Measurements from ENCODE around the gene ANKS3.

Gene ANKS3

GRCh38 chr16:4664538-4665418, 69.3 kb downstream of the ANKS3 start:
- peak; percentile 54 for DNase-seq (ENCODE audit: low read depth)
- TF ChIP-seq CTCF (IDR thresholded peaks at IDR 0.05; ENCODE audit: insufficient read depth, low read depth, low read length, missing control alignments), result no peak
- H3K4me3 ChIP-seq (ENCODE audit: low read length), result no peak overlapping the region

GRCh38 chr16:4663777-4664465, 70.2 kb downstream of the ANKS3 start:
- DNase-seq (ENCODE audit: low read depth), result no peak
- no peak overlapping the region for H3K4me3 ChIP-seq (ENCODE audit: low read length)
- no peak for TF ChIP-seq CTCF (IDR thresholded peaks at IDR 0.05; ENCODE audit: insufficient read depth, low read depth, low read length, missing control alignments)

- no peak for TF ChIP-seq CTCF (IDR thresholded peaks at IDR 0.05; ENCODE audit: insufficient read depth, low read depth, low read length, missing control alignments)
- DNase-seq (ENCODE audit: low read depth), result no peak
- H3K4me3 ChIP-seq (ENCODE audit: low read length), result no peak overlapping the region
These were observed 70.7 kb downstream of the ANKS3 start for GRCh38 chr16:4663465-4663776.

GRCh38 chr16:4661661-4662060, 72.4 kb downstream of the ANKS3 start:
- DNase-seq (ENCODE audit: low read depth), result no peak
- no peak for TF ChIP-seq CTCF (IDR thresholded peaks at IDR 0.05; ENCODE audit: insufficient read depth, low read depth, low read length, missing control alignments)
- H3K4me3 ChIP-seq (ENCODE audit: low read length), result no peak overlapping the region

- peak; percentile 68 for DNase-seq (ENCODE audit: low read depth)
- no peak overlapping the region for H3K4me3 ChIP-seq (ENCODE audit: low read length)
- TF ChIP-seq CTCF (IDR thresholded peaks at IDR 0.05; ENCODE audit: insufficient read depth, low read depth, low read length, missing control alignments), result no peak
These were observed 73.5 kb downstream of the ANKS3 start for GRCh38 chr16:4660454-4661007.

- no peak overlapping the region for H3K4me3 ChIP-seq (ENCODE audit: low read length)
- no peak for TF ChIP-seq CTCF (IDR thresholded peaks at IDR 0.05; ENCODE audit: insufficient read depth, low read depth, low read length, missing control alignments)
- DNase-seq (ENCODE audit: low read depth), result no peak
These were observed 74.4 kb downstream of the ANKS3 start for GRCh38 chr16:4659363-4660353.
